CD4-positive, alpha-beta T cell treated with Interleukin-4 for 1 hour (primary cell): ENCODE data around the gene MPL.

Experiments used
- DNase-seq, 2 donors: peaks; one replicate each; pipeline ENCODE4 v3.0.0-alpha.2; 2020 to 2022

The MPL gene

DNA sequence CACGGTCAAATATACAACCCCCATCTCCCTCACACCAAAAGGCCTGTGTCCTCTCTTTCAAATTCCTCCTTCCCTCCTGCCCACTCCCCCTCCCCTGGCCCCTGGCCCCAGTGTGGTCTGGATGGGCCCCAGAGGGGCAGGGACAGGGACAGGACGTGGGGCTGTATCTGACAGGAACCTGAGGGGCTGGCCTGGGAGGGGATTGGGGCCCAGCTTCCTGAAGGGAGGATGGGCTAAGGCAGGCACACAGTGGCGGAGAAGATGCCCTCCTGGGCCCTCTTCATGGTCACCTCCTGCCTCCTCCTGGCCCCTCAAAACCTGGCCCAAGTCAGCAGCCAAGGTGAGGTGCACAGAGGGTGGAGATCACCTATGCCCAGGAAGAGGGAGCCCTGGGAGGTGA lies at the start of gene MPL:
Gene MPL, plus strand, starts transcription at position 231 of the 400 bp plus-strand sequence. Its CDS starts 31 bp downstream, at position 262.
- no peak for DNase-seq

DNA sequence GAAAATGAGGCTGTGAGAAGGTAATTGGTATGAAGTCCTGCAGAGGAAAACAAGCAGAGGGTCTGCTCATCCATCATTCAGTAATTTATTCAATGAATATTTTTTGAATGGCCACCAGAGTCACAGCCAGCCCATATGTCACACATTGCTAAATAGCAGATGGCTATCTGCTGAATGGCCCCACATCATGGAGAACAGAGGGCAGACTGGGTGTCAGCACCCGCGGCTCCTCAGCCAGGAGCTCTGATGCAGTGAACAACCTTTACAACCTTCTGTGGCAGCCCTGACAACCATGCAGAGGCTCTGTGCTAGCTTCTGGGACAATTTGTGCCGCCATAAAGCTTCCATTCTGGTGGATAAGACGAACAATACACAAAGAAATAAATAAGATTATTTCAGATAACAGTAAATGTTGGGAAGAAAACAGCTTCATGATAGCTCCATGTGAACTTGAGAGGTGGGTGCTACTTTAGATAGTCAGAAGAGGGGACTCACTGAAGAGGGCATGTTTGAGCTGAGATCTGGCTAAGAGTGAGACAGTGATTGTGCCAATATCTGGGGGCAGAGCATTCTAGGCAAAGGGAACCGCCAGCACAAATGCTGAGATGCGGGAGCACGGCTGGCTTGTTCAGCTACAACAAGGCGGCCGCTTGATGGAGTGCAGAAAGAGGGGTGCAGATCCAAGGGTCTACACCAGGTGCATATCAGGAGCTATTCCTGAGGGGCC lies 49.4 kb upstream of the MPL start:
- DNase-seq: no peak

DNA sequence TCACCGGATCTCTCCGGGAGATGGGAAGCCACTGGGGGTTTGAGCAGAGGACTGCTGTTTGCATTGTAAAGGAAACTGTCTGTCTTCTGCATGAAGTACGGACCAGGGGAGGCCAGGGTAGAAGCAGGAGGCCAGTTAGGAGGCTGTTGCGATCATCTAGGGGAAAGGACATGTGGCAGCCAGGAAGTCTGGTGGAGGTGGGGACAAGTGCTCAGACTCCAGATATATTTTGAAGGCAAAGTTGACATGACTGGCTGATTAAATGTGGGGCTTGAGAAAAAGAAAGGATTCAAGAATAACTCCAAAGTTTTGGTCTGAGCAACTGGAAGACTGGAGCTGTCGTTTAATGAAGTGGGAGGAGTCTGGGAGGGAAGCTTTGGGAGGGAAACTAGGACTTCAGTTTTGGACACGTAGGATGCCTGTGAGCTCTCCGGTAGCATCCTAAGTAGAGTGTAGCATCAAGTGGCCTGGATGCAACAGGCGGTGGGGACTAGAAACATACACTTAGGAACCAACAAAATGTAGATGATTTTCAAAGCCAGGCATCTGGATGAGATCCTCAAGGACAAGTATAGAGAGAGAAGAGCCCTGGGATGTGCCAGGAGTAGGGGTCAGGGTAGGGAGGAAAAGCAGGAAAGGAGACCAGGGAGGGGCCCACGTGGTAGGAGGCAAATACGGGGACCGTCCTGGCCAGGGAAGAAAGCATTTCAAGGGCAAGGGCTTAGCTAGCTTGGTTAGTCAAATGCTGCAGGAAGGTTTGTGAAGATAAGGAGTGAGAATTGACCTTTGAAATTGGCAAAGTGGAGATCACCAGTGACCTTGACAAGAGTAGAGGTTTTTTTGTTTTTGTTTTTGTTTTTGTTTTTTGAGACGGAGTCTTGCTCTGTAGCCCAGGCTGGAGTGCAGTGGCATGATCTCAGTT lies 48.6 kb upstream of the MPL start:
- DNase-seq: no peak

DNA sequence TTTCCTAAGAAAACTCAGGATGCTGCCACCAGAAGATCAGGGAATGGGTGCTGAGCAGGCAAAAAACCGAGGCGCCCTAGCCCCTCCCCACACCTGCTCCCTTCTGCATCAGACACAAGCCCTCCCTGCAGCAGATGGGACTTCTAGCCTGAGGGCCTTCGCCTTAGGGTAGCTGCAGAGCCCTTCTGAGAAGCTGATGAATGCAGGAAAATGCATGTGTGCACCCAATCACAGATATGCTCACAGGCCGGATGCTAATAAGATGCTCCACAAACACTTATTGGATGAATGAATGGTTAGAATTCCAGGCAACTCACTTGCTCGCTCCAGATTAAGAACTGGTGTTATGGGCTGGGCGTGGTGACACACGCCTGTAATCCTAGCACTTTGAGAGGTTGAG lies 45.4 kb upstream of the MPL start:
- no peak for DNase-seq

DNA sequence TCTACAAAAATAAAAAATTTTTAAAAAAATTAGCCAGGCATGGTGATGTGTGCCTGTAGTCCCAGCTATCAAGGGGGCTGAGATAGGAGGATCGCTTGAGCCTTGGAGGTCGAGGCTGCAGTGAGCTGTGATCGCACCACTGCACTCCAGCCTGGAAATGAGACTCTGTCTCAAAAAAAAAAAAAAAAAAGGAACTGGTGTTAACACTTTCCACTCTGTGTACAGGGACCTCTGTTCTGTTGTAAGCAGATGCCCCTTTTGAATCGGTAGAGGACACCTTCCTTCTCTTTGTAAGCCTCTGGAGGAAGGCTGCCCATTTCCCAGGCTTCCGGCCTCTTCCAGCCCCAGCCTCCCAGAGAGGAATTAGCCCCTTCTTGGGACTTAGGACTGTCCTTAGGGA lies 44.9 kb upstream of the MPL start:
- DNase-seq: no peak

DNA sequence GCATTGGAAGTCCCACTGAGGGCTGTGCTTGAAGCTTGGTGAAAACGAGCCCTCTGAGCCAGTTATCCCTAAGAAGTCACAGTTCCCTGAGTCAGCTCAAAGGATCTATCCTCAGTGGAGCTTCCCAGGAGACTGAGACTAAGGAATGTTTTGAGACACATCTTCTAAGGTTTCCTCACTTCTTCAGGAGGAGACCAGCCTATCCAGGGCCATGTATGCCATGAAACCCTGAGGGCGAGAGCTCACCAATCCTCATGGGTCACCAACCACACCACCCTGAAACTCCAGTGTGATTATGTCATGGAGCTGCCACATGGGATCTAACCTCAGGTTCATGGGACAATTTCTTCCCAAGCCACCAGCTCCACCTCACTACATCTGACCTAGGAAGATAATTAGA lies 44.4 kb upstream of the MPL start:
- DNase-seq: no peak

DNA sequence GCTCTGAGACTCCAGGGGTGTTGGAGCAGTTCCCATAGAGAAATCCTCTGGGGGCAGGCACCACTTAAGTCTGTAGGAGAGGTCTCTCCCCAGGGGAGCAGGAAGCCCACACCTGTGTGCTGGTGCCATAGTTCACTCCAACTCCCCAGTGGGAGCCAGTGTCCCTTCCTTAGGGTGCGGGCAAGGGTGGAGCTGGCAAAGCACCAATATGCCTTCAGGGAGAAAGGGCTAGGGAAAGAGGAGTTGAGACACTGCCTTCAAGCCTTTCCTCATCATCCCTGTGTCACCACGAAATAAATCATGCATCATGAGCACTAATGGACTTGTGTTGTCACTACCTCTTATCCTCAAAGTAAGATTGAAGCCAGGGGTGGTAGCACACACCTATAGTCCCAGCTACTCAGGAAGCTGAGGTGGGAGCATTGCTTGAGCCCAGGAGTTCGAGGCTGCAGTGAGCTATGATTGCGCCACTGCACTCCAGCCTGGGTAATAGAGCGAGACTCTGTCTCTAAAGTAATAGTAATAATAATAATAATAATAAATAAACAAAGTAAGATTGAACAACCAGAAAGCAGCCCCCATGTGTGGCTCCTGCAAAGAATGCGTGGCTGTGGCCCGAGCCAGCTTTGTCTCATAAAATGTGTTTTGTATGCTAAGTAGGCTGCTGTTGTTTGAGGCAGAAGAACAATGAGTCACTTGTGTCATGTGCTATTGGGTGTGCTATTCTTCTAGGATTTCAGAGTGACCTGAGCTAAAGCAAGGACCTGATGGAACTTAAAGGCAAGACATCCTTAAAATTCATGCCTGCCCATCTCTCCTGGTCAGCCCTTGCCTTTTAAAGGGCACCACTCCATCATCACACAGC lies 43.5 kb upstream of the MPL start:
- no peak for DNase-seq

DNA sequence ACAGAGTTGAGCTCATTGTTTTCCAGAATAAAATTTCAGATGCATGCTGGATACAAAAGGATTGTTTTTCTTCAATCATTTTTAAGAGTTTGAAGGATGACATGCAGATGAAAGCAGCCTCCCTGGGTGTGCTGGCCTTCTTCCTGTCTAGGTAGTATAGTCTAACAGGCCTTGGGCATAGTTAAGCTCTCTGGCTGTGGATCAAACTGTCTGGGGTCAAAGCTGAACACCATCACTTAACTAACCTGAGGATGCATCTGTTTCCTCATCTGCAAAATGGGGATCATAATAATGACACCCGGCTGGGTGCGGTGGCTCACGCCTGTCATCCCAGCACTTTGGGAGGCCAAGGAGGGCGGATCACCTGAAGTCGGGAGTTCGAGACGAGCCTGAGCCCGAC lies 42.9 kb upstream of the MPL start:
- DNase-seq: no peak

DNA sequence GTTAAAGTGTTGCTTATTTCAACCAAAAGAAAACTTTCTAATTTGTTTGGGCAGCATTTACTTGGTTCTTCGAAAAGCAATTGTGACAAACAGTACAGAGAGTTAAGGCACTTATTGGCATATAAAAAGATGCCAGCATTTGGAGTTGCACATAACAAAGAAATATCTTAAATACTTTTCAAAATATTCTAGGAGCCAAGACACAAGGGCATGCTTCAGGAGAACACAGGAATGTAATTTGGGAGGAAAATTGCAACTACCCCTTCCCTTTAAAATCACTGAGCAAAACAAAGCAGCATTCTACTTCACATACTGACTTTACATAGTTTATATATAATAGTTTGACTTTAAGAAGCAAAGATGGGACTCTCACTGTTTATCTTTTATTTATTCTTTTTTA lies 41.4 kb upstream of the MPL start:
- DNase-seq: no peak

DNA sequence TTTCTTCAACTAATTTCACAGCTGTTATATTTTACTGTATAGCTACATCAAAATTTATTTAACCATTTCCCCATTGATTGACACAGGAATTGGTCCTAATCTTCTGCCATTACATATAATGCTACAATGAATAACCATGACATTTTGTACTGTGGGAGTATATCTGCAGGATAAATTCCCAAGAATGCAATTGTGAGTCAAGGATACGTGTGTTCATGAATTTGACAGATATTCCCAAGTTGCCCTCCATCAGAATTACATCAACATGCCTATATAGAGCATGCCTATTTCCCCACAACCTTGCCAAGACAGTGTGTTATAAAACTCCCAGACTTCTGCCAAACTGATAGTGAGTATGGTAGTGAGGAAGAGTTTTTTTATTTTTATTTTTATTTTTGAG lies 39.6 kb upstream of the MPL start:
- no peak for DNase-seq

DNA sequence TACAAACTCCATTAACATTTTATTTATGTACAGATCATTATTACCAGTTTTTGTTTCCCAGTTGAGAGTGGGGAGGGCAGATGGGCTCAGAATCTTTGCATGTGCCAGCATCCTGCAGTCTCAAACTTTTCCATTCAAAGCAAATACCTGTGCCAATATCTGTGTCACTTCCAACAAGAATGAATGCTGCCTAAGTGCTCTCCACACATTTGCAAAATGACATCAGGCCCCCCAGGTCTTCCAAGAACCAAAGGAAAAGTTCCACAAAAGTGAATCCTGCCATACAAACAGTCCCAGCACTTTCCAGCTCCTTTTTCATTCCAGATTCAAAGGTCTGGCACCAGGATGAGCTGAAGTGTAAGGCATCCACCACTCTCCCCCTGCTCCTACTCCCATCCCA lies 38.5 kb upstream of the MPL start:
- no peak for DNase-seq

DNA sequence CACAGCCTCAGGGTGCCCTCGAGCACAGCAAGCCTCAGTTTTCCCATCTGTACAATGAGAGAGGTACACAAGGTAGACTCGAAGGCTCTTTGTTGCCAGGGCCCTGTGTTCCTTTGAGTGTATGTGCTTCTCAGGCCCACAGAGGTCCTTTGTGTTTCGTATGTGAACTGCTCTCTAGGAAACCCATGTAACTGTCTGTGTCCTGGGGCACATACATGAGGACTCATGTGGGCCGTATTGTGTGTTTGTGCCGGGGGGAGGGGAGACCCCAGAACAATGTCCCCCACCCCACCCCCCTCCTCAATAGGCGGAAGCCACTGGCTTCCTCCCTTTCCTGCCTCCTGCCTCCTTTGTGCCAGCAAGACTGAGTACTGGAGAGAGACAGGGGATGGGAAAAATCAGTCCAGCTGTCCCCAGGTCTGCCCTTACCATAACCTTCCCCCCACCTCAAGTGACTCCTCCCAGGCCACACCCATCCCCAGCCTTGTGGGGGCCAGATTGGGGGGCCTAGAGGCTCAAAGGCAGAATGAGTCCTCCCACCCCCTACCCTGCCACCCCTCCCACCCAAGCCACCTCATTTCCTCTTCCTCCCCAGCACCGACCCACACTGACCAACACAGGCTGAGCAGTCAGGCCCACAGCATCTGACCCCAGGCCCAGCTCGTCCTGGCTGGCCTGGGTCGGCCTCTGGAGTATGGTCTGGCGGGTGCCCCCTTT lies 37.1 kb upstream of the MPL start, which contains the start of gene TIE1:
Gene TIE1, plus strand, starts transcription at position 605 of the 717 bp plus-strand sequence. Its CDS starts 90 bp downstream, at position 695.
- no peak for DNase-seq

DNA sequence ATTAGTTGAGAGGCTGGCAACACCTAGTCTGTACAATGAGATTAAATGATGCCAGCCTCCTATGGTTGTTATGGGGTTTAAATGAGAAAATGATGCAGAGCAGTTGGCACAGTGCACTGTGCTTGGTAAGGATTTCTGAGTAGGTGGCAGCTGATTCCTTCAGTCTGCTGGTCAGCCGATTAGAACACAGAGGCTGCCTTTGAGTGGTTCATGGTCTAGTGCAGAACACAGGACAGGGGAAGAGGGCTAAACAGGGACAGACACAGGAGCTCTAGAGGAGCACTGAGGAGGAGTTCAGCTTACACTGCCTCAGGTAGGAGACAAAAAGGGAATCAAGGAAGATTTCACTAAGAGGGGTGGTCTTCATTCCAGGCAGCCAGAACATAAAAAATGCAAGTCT lies 35.4 kb upstream of the MPL start:
- no peak for DNase-seq

DNA sequence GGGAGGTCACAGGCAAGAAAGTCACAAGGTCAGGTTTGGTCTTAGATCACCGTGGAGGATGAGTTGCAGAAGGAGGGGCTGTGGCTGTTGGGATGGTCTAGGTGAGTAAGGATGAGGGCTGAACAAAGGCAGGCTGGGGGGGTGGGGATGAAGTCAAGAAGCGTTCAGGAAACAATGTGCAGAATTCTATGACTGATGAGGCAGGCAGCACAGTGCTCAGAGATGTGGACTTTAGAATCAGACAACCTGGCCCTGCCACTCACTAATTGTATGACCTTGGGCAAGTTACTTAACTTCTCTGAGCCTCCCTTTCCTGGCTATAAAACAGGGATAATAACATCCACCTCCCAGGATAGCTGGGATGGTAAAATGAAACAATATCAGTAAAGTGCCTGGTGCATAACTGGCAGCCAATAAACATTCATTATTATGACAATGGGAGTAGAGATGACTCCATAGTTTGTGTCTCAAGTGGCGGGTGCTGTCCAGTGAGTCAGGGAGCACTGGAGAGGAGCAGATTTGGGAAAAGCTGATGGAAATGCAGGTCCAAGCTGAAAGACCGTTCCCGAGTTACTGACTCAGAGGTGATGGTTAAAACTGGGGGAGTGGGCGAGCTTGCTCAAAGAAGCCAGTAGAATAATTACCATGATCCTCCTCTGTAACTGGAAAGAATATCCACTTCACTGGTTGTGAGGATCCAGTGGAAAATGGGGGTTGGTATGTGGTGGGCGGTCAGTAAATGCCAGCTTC lies 34.7 kb upstream of the MPL start:
- DNase-seq: no peak

DNA sequence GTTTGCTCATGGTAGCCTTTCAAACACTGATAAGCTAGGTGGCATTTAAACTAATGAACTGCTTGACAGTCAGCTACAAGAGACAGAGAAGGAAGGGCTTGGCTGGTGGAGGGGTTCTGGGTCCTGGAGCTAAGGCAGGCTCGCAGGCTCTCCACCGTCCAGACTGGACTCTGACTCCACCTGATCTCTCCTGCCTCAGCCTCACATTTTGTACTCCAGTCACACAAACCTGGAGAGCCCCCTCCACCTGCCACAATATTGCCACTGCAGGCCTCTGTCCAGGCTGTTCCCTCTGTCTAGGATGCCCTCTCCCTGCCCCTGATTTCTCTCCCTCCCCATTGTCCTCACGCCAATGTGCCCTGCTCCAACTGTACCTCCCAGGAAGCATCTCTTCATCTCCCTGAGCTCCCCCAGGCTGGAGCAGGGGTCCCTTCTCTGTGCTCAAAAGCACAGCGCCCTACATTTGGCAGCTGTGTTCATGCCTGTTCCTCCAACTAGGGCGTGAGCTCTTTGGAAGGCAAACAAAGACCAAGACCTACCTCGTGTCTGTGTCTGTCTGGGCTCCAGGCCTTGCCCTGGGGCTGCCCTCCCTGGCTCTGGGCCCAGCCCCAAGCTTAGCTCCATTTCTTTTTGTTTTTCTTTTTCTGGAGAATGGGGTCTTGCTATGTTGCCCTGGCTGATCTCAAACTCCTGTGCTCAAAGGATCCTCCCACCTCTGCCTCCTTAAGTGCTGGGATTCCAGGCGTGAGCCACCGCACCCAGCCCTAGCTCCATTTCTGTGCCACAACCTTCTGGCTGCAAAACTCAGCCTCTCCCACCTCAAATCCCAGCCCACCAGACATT lies 33.9 kb upstream of the MPL start:
- no peak for DNase-seq

DNA sequence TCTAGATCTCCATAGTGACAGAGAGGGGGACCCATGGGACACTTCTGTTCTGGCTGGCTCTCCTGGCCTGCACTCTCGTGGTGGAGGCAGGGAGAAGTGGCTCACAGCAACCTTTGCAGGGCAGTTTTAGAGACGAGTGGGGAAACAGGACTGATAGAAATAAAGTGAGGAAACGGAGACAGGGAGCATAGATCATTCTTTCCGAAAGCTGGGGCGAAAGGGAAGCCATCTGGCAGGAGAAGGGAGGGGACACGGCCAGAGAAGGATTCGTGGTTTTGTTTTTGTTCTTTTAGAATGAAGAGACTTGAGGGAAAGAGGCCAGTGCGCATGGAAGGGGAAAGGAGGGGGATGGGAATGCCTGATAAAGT lies 33.3 kb upstream of the MPL start:
- no peak for DNase-seq

DNA sequence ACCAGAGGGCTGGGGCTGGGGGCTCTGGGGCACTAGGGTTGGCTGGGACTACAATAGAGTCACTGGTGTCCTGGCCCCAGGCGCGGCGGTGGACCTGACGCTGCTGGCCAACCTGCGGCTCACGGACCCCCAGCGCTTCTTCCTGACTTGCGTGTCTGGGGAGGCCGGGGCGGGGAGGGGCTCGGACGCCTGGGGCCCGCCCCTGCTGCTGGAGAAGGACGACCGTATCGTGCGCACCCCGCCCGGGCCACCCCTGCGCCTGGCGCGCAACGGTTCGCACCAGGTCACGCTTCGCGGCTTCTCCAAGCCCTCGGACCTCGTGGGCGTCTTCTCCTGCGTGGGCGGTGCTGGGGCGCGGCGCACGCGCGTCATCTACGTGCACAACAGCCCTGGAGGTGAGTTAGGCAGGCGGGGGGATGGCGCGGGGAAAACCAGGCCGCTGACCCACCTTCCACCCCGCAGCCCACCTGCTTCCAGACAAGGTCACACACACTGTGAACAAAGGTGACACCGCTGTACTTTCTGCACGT lies 32.8 kb upstream of the MPL start:
- DNase-seq: no peak

DNA sequence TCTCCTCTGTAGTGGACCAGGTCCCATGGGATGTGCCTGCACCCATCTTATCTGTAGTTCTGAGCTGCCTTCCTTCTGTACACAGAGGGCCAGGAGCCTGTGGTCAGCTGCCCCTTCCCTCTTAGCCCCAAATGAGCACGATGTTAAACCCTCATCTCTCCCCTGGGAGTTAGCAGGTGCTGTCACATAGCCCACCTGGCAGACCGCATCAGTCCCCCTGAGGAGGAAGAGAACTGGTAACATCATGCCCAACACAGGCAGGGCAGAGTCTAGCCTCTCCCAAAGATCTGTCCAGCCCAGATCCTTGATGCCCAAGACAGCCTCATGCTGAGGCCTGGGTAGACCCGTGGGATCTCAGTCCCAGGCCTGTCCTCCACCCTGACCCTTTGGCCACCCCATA lies 32.2 kb upstream of the MPL start:
- no peak for DNase-seq

DNA sequence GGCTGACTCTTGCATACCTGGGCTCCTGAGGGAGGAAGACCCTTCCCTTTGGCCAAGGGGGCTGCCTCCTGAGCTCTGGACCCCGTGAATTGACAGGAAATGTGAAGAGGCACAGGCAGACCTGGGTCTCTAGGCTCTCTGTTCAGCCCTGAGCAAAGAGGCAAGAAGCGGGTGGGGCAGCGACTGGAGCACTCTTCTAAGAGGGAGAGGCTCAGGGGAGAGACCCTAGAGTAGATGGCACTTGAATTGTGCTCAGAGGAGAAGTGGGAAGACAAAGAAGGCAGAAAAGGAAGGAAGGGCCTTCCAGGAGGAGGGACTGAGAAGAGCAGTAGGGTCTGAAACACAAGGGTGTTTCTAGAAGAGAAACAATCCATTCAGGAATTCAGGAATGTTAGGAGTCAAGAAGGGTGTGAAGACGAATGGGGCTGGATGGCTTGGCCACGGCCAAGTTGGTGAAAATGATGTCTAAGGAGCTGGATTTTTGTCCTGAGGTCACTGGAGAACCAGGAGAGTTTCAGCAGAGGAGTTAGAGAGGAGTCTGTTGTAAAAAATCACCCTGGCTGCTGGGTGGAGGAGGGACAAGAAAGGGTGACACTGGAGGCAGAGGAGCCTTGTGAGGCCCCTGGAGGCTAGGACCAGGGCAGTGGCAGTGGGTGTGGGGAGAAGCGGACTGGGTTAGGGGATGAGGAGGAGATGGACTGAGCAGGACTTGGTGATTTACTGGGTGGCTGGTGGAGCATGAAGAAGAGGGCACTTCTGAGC lies 31.5 kb upstream of the MPL start:
- no peak for DNase-seq
